Epithelial cell of proximal tubule (primary cell): ENCODE measurements around the gene CAMK2N1. TPM values are rescaled to one million over a fixed set of nuclear protein-coding genes. Genes with fewer than 3 reads are reported as not detected.

ENCODE experiments used
- DNase-seq: peaks from one replicate; pipeline ENCODE4 v3.0.0-alpha.2; 2011; ENCODE audit warnings: low read depth
- H3K4me3 ChIP-seq: 2 replicates; pipeline ENCODE4 v1.5.1; 2011; ENCODE audit warnings: low read depth, mild to moderate bottlenecking, low read length
- total RNA-seq: library from RNA; depleted of rRNA; stranded (reverse); fragments of >200 nt; gene quantifications from 2 replicates; pipeline ENCODE4 v1.2.3, GENCODE V29; 2015
- TF ChIP-seq, protein P1 (sequence below): conservative IDR thresholded peaks from 2 replicates; pipeline ENCODE4 v1.5.1; 2012; ENCODE audit warnings: low read depth, mild to moderate bottlenecking, low read length

Gene CAMK2N1
- total RNA-seq, 1 donor from 2014 or later, result 19.7 TPM

GRCh38 chr1:20491178-20491577 lies 5.2 kb upstream of the CAMK2N1 start:
- DNase-seq, result no peak
- TF ChIP-seq, protein P1, sequence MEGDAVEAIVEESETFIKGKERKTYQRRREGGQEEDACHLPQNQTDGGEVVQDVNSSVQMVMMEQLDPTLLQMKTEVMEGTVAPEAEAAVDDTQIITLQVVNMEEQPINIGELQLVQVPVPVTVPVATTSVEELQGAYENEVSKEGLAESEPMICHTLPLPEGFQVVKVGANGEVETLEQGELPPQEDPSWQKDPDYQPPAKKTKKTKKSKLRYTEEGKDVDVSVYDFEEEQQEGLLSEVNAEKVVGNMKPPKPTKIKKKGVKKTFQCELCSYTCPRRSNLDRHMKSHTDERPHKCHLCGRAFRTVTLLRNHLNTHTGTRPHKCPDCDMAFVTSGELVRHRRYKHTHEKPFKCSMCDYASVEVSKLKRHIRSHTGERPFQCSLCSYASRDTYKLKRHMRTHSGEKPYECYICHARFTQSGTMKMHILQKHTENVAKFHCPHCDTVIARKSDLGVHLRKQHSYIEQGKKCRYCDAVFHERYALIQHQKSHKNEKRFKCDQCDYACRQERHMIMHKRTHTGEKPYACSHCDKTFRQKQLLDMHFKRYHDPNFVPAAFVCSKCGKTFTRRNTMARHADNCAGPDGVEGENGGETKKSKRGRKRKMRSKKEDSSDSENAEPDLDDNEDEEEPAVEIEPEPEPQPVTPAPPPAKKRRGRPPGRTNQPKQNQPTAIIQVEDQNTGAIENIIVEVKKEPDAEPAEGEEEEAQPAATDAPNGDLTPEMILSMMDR, result no peak
- H3K4me3 ChIP-seq, result no peak overlapping the region

GRCh38 chr1:20487236-20487590 lies 1.2 kb upstream of the CAMK2N1 start:
- TF ChIP-seq, protein P1, result no peak
- no peak for DNase-seq
- peak overlapping the region; percentile 97 for H3K4me3 ChIP-seq

DNA sequence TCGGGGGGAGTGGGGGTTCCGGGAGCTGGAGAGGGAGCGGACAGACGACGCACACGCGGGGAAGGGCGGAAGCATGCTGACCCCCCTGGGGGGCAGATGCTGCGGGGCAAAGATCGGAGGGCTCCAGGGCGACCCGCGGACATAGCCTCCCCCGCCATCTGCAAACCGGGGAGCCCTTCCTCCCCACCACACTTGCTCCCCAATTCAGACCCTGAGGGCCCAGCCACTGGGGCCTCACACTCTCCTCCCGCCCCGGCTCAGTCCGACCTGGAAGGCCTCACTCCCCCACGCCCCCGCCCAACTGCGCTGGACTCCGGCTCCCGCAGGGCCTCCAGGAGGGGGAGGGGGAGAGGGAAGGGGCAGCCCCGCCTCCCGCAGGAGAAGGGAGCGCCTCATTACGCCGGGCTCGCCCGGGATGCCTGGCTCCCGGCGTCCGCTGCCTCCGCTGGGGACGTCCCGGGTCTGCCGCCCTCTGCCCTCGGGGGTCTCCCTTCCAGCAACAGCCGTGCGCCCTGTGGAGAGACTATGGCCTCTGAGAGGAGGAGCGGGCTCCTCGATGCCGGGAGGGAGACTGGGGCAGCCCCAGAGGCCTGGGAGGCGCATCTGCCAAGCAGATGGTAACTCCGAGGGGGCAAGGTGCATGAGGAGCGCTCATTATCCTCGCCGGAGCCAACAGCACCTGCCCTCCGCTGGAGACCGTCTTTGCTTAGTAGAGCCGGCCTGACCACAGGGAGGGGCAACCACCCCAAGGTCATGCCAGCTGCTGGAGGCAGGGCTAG lies 636 bp upstream of the CAMK2N1 start:
- H3K4me3 ChIP-seq, result peak overlapping the region; percentile 97
- no peak for DNase-seq
- TF ChIP-seq, protein P1, result no peak

GRCh38 chr1:20484519-20485462 lies 1.2 kb downstream of the CAMK2N1 start:
- DNase-seq, result no peak
- peak overlapping the region; percentile 97 for H3K4me3 ChIP-seq
- TF ChIP-seq, protein P1, result no peak

GRCh38 chr1:20483833-20484518 lies 2.0 kb downstream of the CAMK2N1 start:
- DNase-seq, result no peak
- TF ChIP-seq, protein P1, result no peak
- H3K4me3 ChIP-seq, result peak overlapping the region; percentile 97

DNA sequence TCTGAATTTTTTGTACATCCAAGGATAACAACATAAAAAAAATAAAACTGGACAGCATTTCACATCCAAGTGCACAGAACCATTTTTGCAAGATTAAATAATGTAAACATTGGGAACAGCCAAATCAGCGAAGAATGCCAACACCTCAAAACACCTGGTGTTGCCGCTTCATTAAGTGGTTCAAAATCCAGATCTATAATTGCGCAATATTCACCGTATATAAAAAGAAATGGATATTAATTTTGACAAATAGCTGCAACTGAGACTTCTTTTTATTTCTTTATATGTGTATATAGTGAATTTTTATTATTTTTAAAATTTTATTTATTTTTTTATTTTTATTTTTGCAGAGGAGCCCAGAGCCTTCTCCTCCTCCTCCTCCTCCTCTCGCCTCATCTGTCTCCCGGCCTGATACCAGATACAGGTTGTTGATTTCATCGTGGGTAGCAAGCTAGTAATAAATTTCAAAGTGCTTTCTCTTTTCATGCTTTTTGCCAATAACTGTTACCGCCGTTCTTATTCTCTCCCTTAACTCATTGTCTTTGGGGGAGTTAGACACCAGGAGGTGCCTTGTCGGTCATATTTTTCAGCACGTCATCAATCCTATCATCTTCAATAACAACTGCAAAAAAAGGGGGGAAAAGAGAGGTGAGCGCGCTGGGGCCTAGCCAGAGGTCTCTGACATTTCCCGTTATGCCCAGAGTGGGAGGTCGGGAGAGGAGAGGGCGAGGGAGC lies 2.7 kb downstream of the CAMK2N1 start:
- peak overlapping the region; percentile 97 for H3K4me3 ChIP-seq
- DNase-seq, result no peak

More for the DNA sequence above, 2.7 kb downstream of the CAMK2N1 start:
- TF ChIP-seq, protein P1, result no peak
